OCI-LY3 (cell line): ENCODE measurements around the gene LTA.

ENCODE experiments used
- EZH2phosphoT487 ChIP-seq: fragments of 200-600 bp; shearing (Covaris generic); IDR thresholded peaks from 2 replicates; pipeline ENCODE4 v1.6.1; 2018; ENCODE audit warnings: antibody characterized with exemption, mixed run types, low read depth
- TF ChIP-seq, protein P1 (sequence below): fragments of 200-600, 300-600 bp; sonication (generic); IDR thresholded peaks from 2 replicates; pipeline ENCODE4 v1.5.1; 2014; ENCODE audit warnings: antibody characterized with exemption, low read length, low read depth

DNA sequence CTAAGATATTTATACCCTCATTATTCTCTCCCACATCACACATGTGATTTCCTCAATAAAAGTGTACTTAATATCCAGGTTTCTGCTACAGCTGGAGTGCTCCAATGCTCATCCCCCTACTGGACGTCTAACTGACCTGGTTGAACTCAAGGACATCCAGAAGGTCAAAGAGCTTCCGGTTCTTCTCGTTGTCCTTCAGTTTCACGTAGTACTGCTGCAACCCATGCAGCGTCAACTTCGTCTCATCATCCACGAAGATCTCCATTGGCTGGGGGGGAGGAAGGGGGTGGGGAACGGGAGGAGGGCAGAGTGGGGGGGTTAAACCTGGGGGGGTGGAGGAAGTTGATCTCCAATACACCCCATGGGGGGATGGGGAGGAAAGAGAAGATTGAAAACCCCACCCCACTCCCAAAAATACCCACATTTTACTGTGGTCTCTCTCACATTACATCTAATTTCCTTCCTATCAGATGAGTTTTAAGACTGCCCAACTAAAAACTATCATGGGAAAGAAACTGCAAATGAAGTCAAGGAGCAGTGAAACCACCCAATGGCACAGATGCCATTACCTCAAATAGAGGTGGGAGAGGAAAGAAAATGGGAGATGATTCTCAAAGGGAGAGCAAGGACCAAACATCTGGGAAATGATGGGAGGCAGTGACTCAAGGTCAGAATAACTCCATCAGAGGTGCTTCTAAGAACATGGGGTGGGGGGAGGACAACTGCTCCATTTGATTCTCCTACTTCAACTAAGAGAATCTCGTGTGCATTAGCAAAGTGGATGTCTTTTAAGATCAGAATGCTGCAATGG is 39.2 kb upstream of the LTA start:
- TF ChIP-seq EZH2phosphoT487: no peak
- TF ChIP-seq, protein P1, sequence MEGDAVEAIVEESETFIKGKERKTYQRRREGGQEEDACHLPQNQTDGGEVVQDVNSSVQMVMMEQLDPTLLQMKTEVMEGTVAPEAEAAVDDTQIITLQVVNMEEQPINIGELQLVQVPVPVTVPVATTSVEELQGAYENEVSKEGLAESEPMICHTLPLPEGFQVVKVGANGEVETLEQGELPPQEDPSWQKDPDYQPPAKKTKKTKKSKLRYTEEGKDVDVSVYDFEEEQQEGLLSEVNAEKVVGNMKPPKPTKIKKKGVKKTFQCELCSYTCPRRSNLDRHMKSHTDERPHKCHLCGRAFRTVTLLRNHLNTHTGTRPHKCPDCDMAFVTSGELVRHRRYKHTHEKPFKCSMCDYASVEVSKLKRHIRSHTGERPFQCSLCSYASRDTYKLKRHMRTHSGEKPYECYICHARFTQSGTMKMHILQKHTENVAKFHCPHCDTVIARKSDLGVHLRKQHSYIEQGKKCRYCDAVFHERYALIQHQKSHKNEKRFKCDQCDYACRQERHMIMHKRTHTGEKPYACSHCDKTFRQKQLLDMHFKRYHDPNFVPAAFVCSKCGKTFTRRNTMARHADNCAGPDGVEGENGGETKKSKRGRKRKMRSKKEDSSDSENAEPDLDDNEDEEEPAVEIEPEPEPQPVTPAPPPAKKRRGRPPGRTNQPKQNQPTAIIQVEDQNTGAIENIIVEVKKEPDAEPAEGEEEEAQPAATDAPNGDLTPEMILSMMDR: no peak
